ENCODE data around the gene B4GALNT4. TPM values are rescaled to one million over a fixed set of nuclear protein-coding genes. Genes with fewer than 3 reads are reported as not detected.

B4GALNT4 gene
- total and polyA plus RNA-seq, 2 of the 4 experiments (the other 2 are of a cell fraction), result 5.2 to 38.6 TPM

DNA sequence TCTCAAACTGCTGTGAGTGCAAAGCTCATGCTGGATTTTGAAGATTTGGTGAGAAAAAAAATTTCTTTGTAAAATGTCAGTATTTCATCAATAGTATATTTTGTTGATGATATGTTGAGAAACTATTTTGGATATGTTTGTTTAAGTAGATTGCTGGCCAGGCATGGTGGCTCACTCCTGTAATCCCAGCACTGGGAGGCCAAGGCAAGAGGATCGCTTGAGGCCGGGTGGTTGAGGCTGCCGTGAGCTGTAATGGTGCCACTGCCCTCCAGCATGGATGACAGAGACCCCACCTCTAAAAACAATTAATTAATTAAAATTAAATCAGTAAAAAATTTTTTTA is 41.7 kb upstream of the B4GALNT4 start:
- Histone ChIP-seq H4K8ac (ENCODE audit: low read depth in 2 of 2, low read length in 2 of 2) (peak overlapping the region; percentile 49 to 84; a peak in 3 of 4 replicates), H3K23ac (ENCODE audit: low read depth, low read length) (no peak overlapping the region), H3K18ac (ENCODE audit: low read depth, low read length) (no peak overlapping the region), H3K4me2 (ENCODE audit: low read depth, low read length) (no peak overlapping the region), H3K36me3 (ENCODE audit: control insufficient read depth, insufficient read depth, low read length) (no peaks in the 10 kb centered on the region), H2AK5ac (ENCODE audit: low read depth, low read length) (no peak overlapping the region; the same call in 1 of the 2 replicates), H2AFZ (replicated peaks; ENCODE audit: low read length, poor library complexity) (peak overlapping the region; percentile 87), H2BK15ac (ENCODE audit: low read depth, low read length) (no peak overlapping the region), H3K9ac (ENCODE audit: low read depth, low read length) (no peak overlapping the region), H3K4me3 (ENCODE audit: insufficient read depth, low read depth, low read length) (no peak overlapping the region), H4K91ac (ENCODE audit: insufficient read depth, low read depth, low read length) (no peak overlapping the region), H3K79me1 (ENCODE audit: low read depth in 1 of 2, low read length in 2 of 2) (no peaks in the 10 kb centered on the region), H3K4ac (ENCODE audit: low read depth, low read length) (no peak overlapping the region), H2BK120ac (ENCODE audit: low read depth, low read length) (peak overlapping the region; percentile 11; the same call in 1 of the 2 replicates), H2BK5ac (ENCODE audit: low read depth, low read length, poor library complexity, severe bottlenecking) (no peak overlapping the region), H2BK20ac (ENCODE audit: low read depth, low read length) (no peak overlapping the region), H3K14ac (replicated peaks; ENCODE audit: low read depth, low read length) (no peak overlapping the region), H4K5ac (ENCODE audit: low read depth, low read length) (peak overlapping the region; percentile 52), H3K27me3 (ENCODE audit: control insufficient read depth, insufficient read depth, low read length) (no peaks in the 10 kb centered on the region), H2AK9ac (replicated peaks; ENCODE audit: low read depth, low read length, poor library complexity) (peak overlapping the region; percentile 70), H4K20me1 (ENCODE audit: insufficient read depth, low read length) (no peaks in the 10 kb centered on the region), H3K27ac (ENCODE audit: insufficient read depth, low read length) (peak overlapping the region; percentile 43; the same call in 1 of the 2 replicates), H3K9me1 (ENCODE audit: insufficient read depth, low read length) (no peaks in the 10 kb centered on the region), H3K9me3 (ENCODE audit: control insufficient read depth, insufficient read depth, low read length) (no peaks in the 10 kb centered on the region), H3K4me1 (ENCODE audit: control insufficient read depth, insufficient read depth, low read length) (peaks cover 13% of the 10 kb centered on the region), H3K56ac (ENCODE audit: extremely low read depth, insufficient read depth, low read length) (no peak overlapping the region)
- dilution Hi-C loops (cut with HindIII; ENCODE audit: low sequenced_read_pairs, unreplicated experiment) (no loop called here), intact Hi-C loops (cut with micrococcal nuclease) (no loop called here), in situ Hi-C loops (cut with MboI; ENCODE audit: low sequenced_read_pairs) (no loop called here)
- no CpG with 5 or more reads among the region's 3 CpGs for WGBS, 2 experiments (ENCODE audit: extremely low coverage in 2 of 2, insufficient read length in 1 of 2)
- ATAC-seq (ENCODE audit: low read depth) (peak; percentile 13; the same call in 1 of the 2 replicates), DNase-seq (no peak)
- no peak for TF ChIP-seq CHD1 (IDR thresholded peaks at IDR 0.05; ENCODE audit: low read depth, low read length)
- no peak for TF ChIP-seq MXI1 (IDR thresholded peaks at IDR 0.05; ENCODE audit: borderline replicate concordance, low read depth, low read length)
- no peak for TF ChIP-seq SMC3 (IDR thresholded peaks at IDR 0.05; ENCODE audit: low read depth, low read length)
- TF ChIP-seq, protein P1, sequence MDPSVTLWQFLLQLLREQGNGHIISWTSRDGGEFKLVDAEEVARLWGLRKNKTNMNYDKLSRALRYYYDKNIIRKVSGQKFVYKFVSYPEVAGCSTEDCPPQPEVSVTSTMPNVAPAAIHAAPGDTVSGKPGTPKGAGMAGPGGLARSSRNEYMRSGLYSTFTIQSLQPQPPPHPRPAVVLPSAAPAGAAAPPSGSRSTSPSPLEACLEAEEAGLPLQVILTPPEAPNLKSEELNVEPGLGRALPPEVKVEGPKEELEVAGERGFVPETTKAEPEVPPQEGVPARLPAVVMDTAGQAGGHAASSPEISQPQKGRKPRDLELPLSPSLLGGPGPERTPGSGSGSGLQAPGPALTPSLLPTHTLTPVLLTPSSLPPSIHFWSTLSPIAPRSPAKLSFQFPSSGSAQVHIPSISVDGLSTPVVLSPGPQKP (IDR thresholded peaks at IDR 0.05; ENCODE audit: borderline replicate concordance, low read depth, low read length), result no peak
- no peak for TF ChIP-seq NFE2L2 (IDR thresholded peaks at IDR 0.05; ENCODE audit: low read depth, low read length)
- TF ChIP-seq BHLHE40 (IDR thresholded peaks at IDR 0.05; ENCODE audit: low read depth, low read length), result no peak
- TF ChIP-seq RAD21 (IDR thresholded peaks at IDR 0.05; ENCODE audit: low read length), result no peak
- no peak for TF ChIP-seq MAFK (IDR thresholded peaks at IDR 0.05; ENCODE audit: low read depth, low read length)
- POLR2A ChIA-PET (ENCODE audit: unreplicated experiment), result no interaction called here
- no TSS peak for BruUV-seq (replicated peaks)
- CTCF ChIA-PET, result no interaction called here
